Measurements from ENCODE around the gene ZNF678.

Gene ZNF678

DNA sequence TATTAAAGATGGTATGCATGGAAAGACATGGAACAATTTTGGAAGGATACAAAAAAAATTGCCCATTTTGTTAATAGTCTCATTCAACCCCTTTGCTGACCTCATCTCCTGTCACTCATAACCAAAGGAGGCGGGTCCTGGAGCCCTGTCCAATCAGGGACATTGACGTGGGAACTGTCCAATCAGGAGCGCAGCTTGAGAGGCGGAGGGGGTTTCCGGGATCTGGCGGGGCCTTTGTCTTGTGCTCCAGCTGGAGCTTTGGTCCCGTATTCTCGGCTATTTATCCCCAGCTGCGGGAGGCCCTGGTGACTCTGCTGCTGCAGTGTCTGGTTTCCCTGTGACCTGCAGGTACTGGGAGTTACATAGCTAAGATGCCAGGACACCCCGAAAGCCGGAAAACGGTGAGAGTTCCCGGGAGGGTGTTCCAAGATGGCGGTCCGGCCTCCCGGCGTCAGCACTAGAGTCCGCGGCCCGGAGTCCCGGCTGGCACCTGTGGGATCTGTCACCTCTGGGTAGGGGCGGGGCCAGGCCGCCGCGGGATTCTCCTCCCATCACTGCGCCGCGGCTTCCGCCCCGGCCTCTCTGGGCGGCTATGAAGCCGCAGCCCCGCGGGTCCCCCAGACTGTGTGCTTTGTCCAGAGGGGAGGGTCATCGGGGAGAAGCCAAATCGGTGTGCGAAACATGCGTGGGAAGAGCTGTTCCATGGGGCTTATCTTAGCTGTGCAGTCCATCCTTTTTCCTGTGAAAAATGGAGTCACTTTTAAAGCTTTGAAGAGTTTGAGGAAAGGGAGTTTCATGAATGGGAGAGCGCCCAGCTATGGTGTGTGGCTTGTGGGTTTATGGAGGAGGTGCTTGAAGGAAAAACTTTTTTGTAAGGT lies at the start of gene ZNF678:
Gene ZNF678, plus strand, starts transcription at position 233 of the 878 bp plus-strand sequence. CDS start 87,436 bp downstream, outside the sequence.
- Histone ChIP-seq H3K27me3 (replicated peaks; ENCODE audit: control insufficient read depth, insufficient read depth, low read length) (peaks cover 20% of the 10 kb centered on the region), H3K9me3 (ENCODE audit: control insufficient read depth, low read length) (peaks cover 10% of the 10 kb centered on the region), H3K4me3 (ENCODE audit: low read length) (peak within 1 kb of the TSS; percentile 85), H3K4me1 (ENCODE audit: control insufficient read depth, insufficient read depth, low read length) (peaks cover 11% of the 10 kb centered on the region), H3K9ac (ENCODE audit: low read length) (peak within 1 kb of the TSS; percentile 81), H3K36me3 (ENCODE audit: control insufficient read depth, insufficient read depth, low read length, severe bottlenecking) (no peaks in the 10 kb centered on the region)
- DNase-seq (ENCODE audit: low read depth): peak; percentile 98

DNA sequence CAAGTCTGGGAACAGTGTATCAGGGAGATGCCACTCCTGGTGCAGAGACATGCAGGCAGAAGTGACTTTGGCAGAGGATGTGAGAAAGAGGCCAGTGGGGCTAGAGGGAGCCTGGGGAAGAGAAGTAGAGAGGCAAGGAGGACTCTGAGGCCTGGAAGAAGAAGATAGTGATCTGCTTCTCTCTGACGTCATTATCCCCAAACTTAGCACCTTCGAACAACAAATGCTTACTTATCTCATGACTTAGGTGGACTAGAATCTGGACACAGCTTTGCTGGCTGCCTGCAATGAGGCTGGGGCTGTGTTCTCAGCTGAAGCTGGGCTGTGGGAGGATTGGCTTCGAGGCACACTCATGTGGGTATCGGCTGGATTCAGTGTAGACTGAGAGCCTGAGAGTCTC lies 44.5 kb upstream of the ZNF678 start:
- Histone ChIP-seq H3K27me3 (replicated peaks; ENCODE audit: control insufficient read depth, insufficient read depth, low read length) (no peaks in the 10 kb centered on the region), H3K4me1 (ENCODE audit: control insufficient read depth, insufficient read depth, low read length) (no peaks in the 10 kb centered on the region), H3K4me3 (ENCODE audit: low read length) (no peak overlapping the region), H3K9me3 (ENCODE audit: control insufficient read depth, low read length) (no peaks in the 10 kb centered on the region), H3K36me3 (ENCODE audit: control insufficient read depth, insufficient read depth, low read length, severe bottlenecking) (no peaks in the 10 kb centered on the region), H3K9ac (ENCODE audit: low read length) (no peak overlapping the region)
- DNase-seq (ENCODE audit: low read depth): no peak

DNA sequence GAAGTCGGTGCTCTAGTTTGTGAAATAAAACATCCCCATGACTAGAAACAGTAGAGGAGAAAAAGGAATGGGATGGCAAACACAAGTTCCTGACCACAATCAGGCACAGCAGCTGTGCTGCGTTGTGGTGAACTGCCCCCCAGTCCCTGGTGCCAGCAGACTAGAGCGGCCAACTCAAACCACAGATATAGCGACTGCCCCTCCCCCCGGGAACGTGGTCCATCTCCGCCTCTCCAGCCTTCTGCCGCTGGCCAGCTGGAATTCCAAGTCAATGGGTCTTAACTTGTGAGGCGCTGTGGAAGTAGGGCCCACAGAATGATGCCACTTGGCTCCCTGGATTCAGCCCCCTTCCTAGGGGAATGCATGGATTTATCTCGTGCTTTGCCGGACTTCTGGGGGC lies 41.6 kb upstream of the ZNF678 start:
- no peak overlapping the region for H3K9ac ChIP-seq (ENCODE audit: low read length)
- DNase-seq (ENCODE audit: low read depth): no peak
- no peak overlapping the region for H3K4me3 ChIP-seq (ENCODE audit: low read length)
- H3K27me3 ChIP-seq (replicated peaks; ENCODE audit: control insufficient read depth, insufficient read depth, low read length): no peaks in the 10 kb centered on the region
- H3K9me3 ChIP-seq (ENCODE audit: control insufficient read depth, low read length): peaks cover 22% of the 10 kb centered on the region
- H3K36me3 ChIP-seq (ENCODE audit: control insufficient read depth, insufficient read depth, low read length, severe bottlenecking): no peaks in the 10 kb centered on the region
- H3K4me1 ChIP-seq (ENCODE audit: control insufficient read depth, insufficient read depth, low read length): no peaks in the 10 kb centered on the region

DNA sequence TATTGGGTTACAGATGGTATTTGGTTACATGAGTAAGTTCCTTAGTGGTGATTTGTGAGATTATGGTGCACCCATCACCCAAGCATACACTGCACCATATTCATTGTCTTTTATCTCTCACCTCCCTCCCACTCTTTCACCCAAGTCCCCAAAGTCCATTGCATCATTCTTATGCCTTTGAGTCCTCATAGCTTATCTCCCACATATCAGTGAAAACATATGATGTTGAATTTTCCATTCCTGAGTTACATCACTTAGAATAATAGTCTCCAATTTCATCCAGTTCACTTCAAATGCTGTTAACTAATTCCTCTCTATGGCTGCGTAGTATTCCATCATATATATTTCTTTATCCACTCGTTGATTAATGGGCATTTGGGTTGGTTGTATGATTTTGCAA lies 36.8 kb upstream of the ZNF678 start:
- H3K27me3 ChIP-seq (replicated peaks; ENCODE audit: control insufficient read depth, insufficient read depth, low read length): no peaks in the 10 kb centered on the region
- DNase-seq (ENCODE audit: low read depth): no peak
- H3K4me1 ChIP-seq (ENCODE audit: control insufficient read depth, insufficient read depth, low read length): no peaks in the 10 kb centered on the region
- H3K36me3 ChIP-seq (ENCODE audit: control insufficient read depth, insufficient read depth, low read length, severe bottlenecking): no peaks in the 10 kb centered on the region
- H3K9me3 ChIP-seq (ENCODE audit: control insufficient read depth, low read length): peaks cover 69% of the 10 kb centered on the region
- H3K9ac ChIP-seq (ENCODE audit: low read length): no peak overlapping the region
- no peak overlapping the region for H3K4me3 ChIP-seq (ENCODE audit: low read length)

DNA sequence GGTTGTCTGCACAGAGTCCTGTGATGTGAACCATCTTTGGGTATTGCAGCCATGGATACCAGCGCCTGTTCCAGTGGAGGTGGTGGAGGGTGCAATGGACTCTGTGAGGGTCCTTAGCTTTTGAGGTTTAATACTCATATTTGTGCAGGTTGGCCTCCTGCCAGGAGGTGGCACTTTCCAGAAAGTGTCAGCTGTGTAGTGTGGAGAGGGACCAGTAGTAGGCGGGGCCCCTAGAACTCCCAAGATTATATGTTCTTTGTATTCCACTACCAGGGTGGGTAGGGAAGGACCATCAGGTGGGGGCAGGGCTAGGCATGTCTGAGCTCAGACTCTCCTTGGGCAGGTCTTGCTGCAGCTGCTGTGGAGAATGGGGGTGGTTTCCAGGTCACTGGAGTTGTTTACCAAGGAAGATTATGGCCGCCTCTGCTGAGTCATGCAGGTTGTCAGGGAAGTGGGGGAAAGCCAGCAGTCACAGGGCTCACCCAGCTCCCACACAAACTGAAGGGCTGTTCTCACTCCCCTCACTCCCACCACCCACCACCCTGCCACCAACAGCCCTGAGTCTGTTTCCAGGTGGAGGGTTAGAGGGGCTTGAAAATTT lies 31.2 kb upstream of the ZNF678 start:
- Histone ChIP-seq H3K36me3 (ENCODE audit: control insufficient read depth, insufficient read depth, low read length, severe bottlenecking) (no peaks in the 10 kb centered on the region), H3K4me3 (ENCODE audit: low read length) (no peak overlapping the region), H3K9ac (ENCODE audit: low read length) (no peak overlapping the region), H3K4me1 (ENCODE audit: control insufficient read depth, insufficient read depth, low read length) (no peaks in the 10 kb centered on the region), H3K9me3 (ENCODE audit: control insufficient read depth, low read length) (peaks cover 89% of the 10 kb centered on the region), H3K27me3 (replicated peaks; ENCODE audit: control insufficient read depth, insufficient read depth, low read length) (no peaks in the 10 kb centered on the region)
- no peak for DNase-seq (ENCODE audit: low read depth)

DNA sequence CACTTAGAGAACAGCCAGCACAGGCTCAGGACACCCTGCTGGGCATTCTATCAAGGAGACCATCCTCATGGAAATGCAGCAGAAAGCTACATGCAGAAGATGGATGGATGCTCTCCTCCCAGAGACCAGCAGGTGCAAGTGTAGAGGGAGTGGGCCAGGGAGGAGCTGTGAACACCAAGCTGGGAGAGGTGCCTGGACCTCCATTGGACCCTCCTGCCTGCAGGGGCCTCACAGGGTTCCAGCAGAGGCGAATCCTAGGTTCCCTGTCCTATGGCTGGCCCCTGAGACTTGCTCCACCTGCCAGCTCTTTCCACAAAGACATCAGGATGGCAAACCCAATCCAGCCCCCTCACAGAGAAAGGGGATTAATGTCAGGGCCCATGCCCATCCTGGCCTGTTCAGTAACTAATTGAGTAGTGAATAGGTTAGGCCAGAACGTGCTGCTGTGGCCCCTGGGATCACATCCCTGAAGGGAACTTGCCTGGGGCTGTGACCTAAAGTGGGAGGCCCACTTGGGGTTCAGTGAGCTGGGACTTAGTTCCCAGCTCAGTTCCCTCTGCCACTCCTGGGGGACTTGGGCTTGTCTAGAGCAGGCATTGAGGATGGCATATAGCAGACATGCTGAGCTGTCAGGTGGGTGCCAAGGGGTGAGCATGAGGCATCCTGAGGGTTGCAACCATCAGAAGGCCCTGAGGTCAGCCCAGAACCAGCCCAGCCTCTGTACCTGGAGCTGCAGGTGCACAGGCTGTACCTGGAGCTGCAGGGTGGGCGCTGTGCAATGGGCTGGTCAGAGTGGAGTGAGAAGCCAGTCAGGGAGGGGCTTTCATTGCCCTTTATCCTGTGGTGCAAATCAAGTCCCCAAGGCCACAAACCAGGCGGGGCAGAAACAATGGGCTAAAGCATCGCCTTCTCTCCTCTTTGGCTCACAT lies 22.9 kb upstream of the ZNF678 start:
- no peaks in the 10 kb centered on the region for H3K36me3 ChIP-seq (ENCODE audit: control insufficient read depth, insufficient read depth, low read length, severe bottlenecking)
- H3K4me3 ChIP-seq (ENCODE audit: low read length): no peak overlapping the region
- peaks cover 13% of the 10 kb centered on the region for H3K9me3 ChIP-seq (ENCODE audit: control insufficient read depth, low read length)
- no peak for DNase-seq (ENCODE audit: low read depth)
- H3K9ac ChIP-seq (ENCODE audit: low read length): no peak overlapping the region
- peaks cover 7% of the 10 kb centered on the region for H3K4me1 ChIP-seq (ENCODE audit: control insufficient read depth, insufficient read depth, low read length)
- no peaks in the 10 kb centered on the region for H3K27me3 ChIP-seq (replicated peaks; ENCODE audit: control insufficient read depth, insufficient read depth, low read length)

DNA sequence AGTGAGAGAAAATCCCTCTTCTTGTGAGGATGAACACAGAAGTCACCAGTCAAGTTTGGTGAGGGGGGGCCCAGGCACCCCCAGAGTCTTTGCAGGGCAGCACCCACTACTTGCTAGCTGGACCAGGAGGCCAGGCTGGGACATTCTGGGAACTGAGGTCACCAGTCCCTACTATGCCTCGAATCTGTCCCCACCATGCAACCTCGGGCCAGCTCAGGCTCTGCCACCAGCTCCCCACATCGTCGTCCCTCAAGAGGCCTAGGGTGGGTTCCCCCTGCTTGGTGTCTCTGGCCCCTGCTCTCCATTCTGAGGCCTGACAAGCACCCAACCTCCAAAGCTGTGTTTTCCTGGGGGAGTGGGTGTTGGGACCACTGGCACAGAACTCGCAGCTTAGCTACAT lies 22.2 kb upstream of the ZNF678 start:
- Histone ChIP-seq H3K36me3 (ENCODE audit: control insufficient read depth, insufficient read depth, low read length, severe bottlenecking) (no peaks in the 10 kb centered on the region), H3K9ac (ENCODE audit: low read length) (no peak overlapping the region), H3K4me1 (ENCODE audit: control insufficient read depth, insufficient read depth, low read length) (peaks cover 7% of the 10 kb centered on the region), H3K9me3 (ENCODE audit: control insufficient read depth, low read length) (peaks cover 7% of the 10 kb centered on the region), H3K4me3 (ENCODE audit: low read length) (no peak overlapping the region), H3K27me3 (replicated peaks; ENCODE audit: control insufficient read depth, insufficient read depth, low read length) (no peaks in the 10 kb centered on the region)
- DNase-seq (ENCODE audit: low read depth): no peak

DNA sequence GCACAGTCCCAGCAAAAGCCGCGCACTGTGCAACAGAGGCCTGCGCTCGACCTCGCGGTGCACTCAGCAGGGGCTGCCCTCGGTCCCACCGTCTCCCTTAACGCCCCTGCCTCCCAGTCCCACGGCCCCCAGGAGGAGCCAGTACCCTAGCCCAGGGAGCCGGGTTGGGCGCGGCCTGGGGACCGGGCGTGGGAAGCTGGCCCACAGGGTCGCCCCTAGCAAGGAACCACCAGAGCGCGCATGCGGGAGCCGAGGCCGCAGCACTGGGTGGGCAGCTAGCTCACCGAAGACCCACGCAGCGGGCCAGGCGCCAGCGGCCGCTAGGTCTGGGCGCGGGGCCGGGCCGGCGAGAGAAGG lies 21.6 kb upstream of the ZNF678 start:
- peak overlapping the region; percentile 80 for H3K9ac ChIP-seq (ENCODE audit: low read length)

DNA sequence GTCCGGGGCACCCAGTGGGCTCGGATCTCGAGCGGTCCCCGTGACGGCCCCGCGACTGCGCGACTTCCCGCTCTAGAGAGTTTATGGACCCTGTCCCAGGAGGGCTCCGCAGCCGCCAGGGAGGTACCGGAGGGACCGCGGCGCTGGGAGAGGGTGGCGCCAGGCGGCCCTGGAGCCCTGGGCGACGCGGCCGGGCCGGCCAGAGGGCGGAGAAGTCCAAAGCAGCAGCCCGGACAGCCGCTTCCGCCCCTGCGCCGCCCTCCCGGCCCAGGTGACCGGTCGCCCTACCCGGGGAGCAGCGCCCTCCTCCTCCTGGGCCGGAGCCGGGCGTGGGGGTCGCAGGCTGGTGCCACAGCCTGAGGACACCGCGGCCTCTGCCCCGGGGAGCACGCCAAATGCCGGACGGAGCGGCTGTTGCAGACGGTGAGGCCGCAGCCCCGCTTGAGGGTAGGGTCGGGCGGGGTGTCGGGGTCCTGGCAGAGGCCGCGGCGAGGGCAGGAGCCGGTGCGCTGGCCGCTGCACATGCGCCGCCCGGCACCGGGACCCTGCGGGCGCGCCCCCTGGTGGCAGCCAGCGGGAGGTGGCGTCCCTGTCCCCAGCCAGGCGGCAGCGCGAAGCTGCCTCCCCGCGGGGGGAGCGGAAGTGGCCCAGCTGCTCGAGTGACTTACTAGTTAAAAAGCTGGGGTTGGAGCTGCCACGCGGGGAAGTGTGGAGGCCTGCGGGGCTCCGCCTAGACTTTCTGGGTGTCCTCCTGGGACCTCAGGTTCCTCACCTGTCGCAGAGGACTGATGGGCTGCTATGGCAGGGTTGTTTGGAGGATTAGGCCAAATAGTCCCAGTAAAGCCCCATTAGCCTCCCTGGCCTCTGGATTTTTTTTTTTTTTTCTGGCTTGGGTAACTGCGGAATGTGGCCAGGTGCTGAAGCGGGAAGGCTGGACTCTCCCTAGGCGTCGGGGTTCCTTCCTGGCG lies 20.9 kb upstream of the ZNF678 start:
- no peaks in the 10 kb centered on the region for H3K27me3 ChIP-seq (replicated peaks; ENCODE audit: control insufficient read depth, insufficient read depth, low read length)
- peak overlapping the region; percentile 80 for H3K9ac ChIP-seq (ENCODE audit: low read length)
- DNase-seq (ENCODE audit: low read depth): peak; percentile 91

More for the DNA sequence above, 21.6 kb upstream of the ZNF678 start:
- H3K27me3 ChIP-seq (replicated peaks; ENCODE audit: control insufficient read depth, insufficient read depth, low read length): no peaks in the 10 kb centered on the region
- DNase-seq (ENCODE audit: low read depth): no peak
- H3K4me1 ChIP-seq (ENCODE audit: control insufficient read depth, insufficient read depth, low read length): peaks cover 7% of the 10 kb centered on the region
- H3K36me3 ChIP-seq (ENCODE audit: control insufficient read depth, insufficient read depth, low read length, severe bottlenecking): no peaks in the 10 kb centered on the region
- H3K4me3 ChIP-seq (ENCODE audit: low read length): peak overlapping the region; percentile 82
- peaks cover 3% of the 10 kb centered on the region for H3K9me3 ChIP-seq (ENCODE audit: control insufficient read depth, low read length)

DNA sequence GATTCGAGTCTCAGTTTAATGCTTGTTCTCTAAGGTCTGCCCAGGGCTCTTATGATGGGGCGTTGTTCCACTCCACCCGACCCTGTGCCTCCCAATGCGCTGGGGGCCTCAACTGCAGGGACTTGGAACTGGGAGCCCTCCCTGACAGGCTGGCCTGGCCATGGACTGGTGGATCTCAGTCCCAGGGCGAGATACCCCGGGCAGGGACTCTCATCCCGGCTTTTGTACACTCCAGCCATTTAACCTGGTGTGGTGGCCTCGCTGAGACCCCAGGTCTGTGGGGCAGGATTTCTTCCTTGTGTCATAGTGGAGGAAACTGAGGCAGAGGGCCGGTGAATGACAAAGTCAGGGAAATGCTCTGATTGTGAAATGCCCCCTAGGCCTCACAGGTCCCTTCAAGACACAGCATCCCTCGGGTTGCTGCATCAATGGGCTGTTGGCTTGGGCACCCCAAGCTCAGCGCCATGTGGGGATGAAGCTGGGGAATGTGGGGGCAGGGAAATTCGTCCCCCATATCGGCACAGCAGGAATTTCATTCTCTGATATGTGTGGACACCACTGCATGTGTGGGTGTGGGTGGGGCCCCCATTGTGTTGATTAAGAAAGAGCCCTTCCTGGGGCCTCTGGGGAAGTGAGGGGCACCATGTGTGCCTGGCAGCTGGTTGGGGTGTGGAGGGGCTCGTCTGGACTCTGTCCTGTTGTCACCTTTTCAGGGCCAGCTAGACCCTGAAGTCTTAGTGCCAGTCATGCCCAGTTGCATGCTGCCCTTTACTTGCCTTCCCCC lies 19.9 kb upstream of the ZNF678 start:
- H3K4me1 ChIP-seq (ENCODE audit: control insufficient read depth, insufficient read depth, low read length): peaks cover 7% of the 10 kb centered on the region
- no peaks in the 10 kb centered on the region for H3K9me3 ChIP-seq (ENCODE audit: control insufficient read depth, low read length)
- no peak overlapping the region for H3K4me3 ChIP-seq (ENCODE audit: low read length)
- no peak for DNase-seq (ENCODE audit: low read depth)
- H3K9ac ChIP-seq (ENCODE audit: low read length): no peak overlapping the region
- H3K27me3 ChIP-seq (replicated peaks; ENCODE audit: control insufficient read depth, insufficient read depth, low read length): no peaks in the 10 kb centered on the region
- H3K36me3 ChIP-seq (ENCODE audit: control insufficient read depth, insufficient read depth, low read length, severe bottlenecking): no peaks in the 10 kb centered on the region

More for the DNA sequence above, 20.9 kb upstream of the ZNF678 start:
- Histone ChIP-seq H3K4me3 (ENCODE audit: low read length) (peak overlapping the region; percentile 82), H3K9me3 (ENCODE audit: control insufficient read depth, low read length) (no peaks in the 10 kb centered on the region), H3K4me1 (ENCODE audit: control insufficient read depth, insufficient read depth, low read length) (peaks cover 7% of the 10 kb centered on the region), H3K36me3 (ENCODE audit: control insufficient read depth, insufficient read depth, low read length, severe bottlenecking) (no peaks in the 10 kb centered on the region)

Data from adipocyte (in vitro differentiated cells).